ENCODE measurements around the gene OCLN.
"Not testable (repeated sequence)": the region's sequence is repeated elsewhere in the genome, so short reads cannot be mapped to it uniquely, and the experiment has no call there.

The OCLN gene

GRCh38 chr5:69492391-69492922 lies at the start of gene OCLN:
Gene OCLN (plus strand): TSS chr5:69492790. CDS start chr5:69504245, 11,455 bp downstream.
- no peak for DNase-seq (ENCODE audit: low read depth)

- no peak for DNase-seq (ENCODE audit: low read depth)
Measured at GRCh38 chr5:69444127-69444754, 48.3 kb upstream of the OCLN start.

GRCh38 chr5:69449511-69449910 lies 43.1 kb upstream of the OCLN start:
- DNase-seq (ENCODE audit: low read depth): no peak

GRCh38 chr5:69450116-69450515 lies 42.5 kb upstream of the OCLN start:
- no peak for DNase-seq (ENCODE audit: low read depth)

- not testable (repeated sequence) for DNase-seq (ENCODE audit: low read depth)
Measured at GRCh38 chr5:69450527-69450926, 42.1 kb upstream of the OCLN start.

- DNase-seq (ENCODE audit: low read depth): no peak
Measured at GRCh38 chr5:69451941-69452647, 40.5 kb upstream of the OCLN start.

GRCh38 chr5:69453487-69453886 lies 39.1 kb upstream of the OCLN start:
- DNase-seq (ENCODE audit: low read depth): not testable (repeated sequence)

GRCh38 chr5:69454460-69455249 lies 37.9 kb upstream of the OCLN start:
- DNase-seq (ENCODE audit: low read depth): no peak

GRCh38 chr5:69455428-69455988 lies 37.1 kb upstream of the OCLN start:
- DNase-seq (ENCODE audit: low read depth): not testable (repeated sequence)

- no peak for DNase-seq (ENCODE audit: low read depth)
Measured at GRCh38 chr5:69462170-69462569, 30.4 kb upstream of the OCLN start.

GRCh38 chr5:69466375-69466774 lies 26.2 kb upstream of the OCLN start:
- not testable (repeated sequence) for DNase-seq (ENCODE audit: low read depth)

GRCh38 chr5:69467442-69468225 lies 25.0 kb upstream of the OCLN start:
- DNase-seq (ENCODE audit: low read depth): no peak

GRCh38 chr5:69468631-69469030 lies 24.0 kb upstream of the OCLN start:
- DNase-seq (ENCODE audit: low read depth): no peak

- DNase-seq (ENCODE audit: low read depth): not testable (repeated sequence)
Measured at GRCh38 chr5:69471516-69471915, 21.1 kb upstream of the OCLN start.

- DNase-seq (ENCODE audit: low read depth): not testable (repeated sequence)
Measured at GRCh38 chr5:69472535-69473143, 20.0 kb upstream of the OCLN start.

GRCh38 chr5:69477170-69477569 lies 15.4 kb upstream of the OCLN start:
- DNase-seq (ENCODE audit: low read depth): no peak

- not testable (repeated sequence) for DNase-seq (ENCODE audit: low read depth)
Measured at GRCh38 chr5:69478296-69478695, 14.3 kb upstream of the OCLN start.

GRCh38 chr5:69484891-69485290 lies 7.7 kb upstream of the OCLN start:
- DNase-seq (ENCODE audit: low read depth): no peak

- DNase-seq (ENCODE audit: low read depth): no peak
Measured at GRCh38 chr5:69485471-69485870, 7.1 kb upstream of the OCLN start.

- DNase-seq (ENCODE audit: low read depth): no peak
Measured at GRCh38 chr5:69489246-69489645, 3.3 kb upstream of the OCLN start.

GRCh38 chr5:69491027-69491426 lies 1.6 kb upstream of the OCLN start:
- no peak for DNase-seq (ENCODE audit: low read depth)
